ENCODE results near the gene SORCS3.

DNA sequence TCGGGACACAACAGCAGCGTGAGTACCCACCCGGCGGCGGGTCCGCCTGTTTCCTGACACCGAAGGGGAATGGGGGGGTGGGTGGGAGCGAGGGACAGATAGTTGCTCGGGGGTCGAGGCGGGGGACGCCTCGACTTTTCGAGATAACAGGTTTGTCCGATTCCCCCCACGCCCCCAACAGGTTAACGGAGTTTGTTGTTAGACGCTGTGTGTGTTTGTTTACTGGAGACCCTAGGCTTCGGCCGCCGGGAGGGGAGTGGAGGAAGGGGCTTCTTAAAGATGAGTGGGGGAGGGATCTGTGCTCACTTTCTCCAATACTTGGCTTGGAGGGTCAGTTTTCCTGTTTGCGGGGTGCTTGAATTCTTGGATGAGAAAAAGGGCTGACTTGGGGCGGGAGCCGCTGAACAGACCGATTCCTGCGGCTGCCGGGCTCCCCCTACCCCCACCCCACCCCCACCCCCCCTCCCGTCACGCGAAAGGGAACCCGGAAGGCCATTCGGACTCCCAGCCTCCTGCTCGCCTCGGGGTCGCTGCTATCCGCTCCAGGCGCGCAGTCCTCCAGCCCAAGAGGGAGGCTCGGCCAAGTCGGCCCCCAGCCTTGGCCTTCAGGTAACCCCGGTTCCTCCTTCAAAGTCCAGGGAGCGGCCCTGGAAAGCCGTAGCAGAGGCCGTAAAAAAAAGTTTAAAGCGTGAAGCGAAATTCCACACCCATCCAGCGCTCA lies 1.0 kb downstream of the SORCS3 start:
- TF ChIP-seq EZH2phosphoT487 (IDR thresholded peaks at IDR 0.05; ENCODE audit: insufficient read depth, low read depth), result no peak
- TF ChIP-seq EZH2 (IDR thresholded peaks at IDR 0.05; ENCODE audit: insufficient read depth, poor library complexity, severe bottlenecking), result no peak
